SH-SY5Y (cell line): ENCODE data around the gene TBC1D22A.

Experiments used
- GATA2 ChIP-seq: IDR thresholded peaks from 2 replicates; pipeline ENCODE4 v1.6.1; 2011; ENCODE audit warnings: mild to moderate bottlenecking, low read depth, low read length
- GATA3 ChIP-seq: IDR thresholded peaks from 2 replicates; pipeline ENCODE4 v1.6.1; 2011; ENCODE audit warnings: low read depth, mild to moderate bottlenecking, low read length, moderate library complexity

- TF ChIP-seq GATA3 (no peak), GATA2 (no peak)
These were observed 362.0 kb downstream of the TBC1D22A start for GRCh38 chr22:47124451-47124881.
